OCI-LY7 (cell line): ENCODE results near the gene GIMD1. TPM values are rescaled to one million over a fixed set of nuclear protein-coding genes. Genes with fewer than 3 reads are reported as not detected.
A peak's percentile ranks its signal among the peaks of the same experiment; 100 is the strongest.

Source experiments
- BruUV-seq: library from RNA; stranded (reverse); fragments of 400-500 nt; replicated peaks from 2 replicates; lab custom pipeline; 2021; lab: Mats Ljungman, UMichigan
- CTCF ChIA-PET: fragments of 300-600 bp; sonication (Branson Sonifier 250); formaldehyde crosslinking; loops from one replicate; lab custom pipeline; 2022; ENCODE audit warnings: antibody characterized with exemption; ENCODE audit not compliant: unreplicated experiment; lab: Charles Lee
- POLR2A ChIA-PET: fragments of 300-600 bp; sonication (Branson Sonifier 250); formaldehyde crosslinking; loops from one replicate; lab custom pipeline; 2022; ENCODE audit warnings: antibody characterized with exemption; lab: Charles Lee
- DNase-seq: peaks from one replicate; pipeline ENCODE4 v3.0.0-alpha.2; 2015; ENCODE audit warnings: low spot score
- H2AFZ ChIP-seq: fragments of 200-600 bp; sonication (generic), shearing (Covaris generic); 2 replicates; pipeline ENCODE4 v1.6.1; 2014; ENCODE audit warnings: mild to moderate bottlenecking, antibody characterized with exemption, low read length, moderate library complexity
- H3K27ac ChIP-seq: fragments of 200-600 bp; sonication (generic); 2 replicates; pipeline ENCODE4 v1.5.1; 2014; ENCODE audit warnings: mixed run types, low read depth, mild to moderate bottlenecking, moderate library complexity, low read length, inconsistent platforms; ENCODE audit not compliant: poor library complexity, severe bottlenecking
- H3K36me3 ChIP-seq: fragments of 200-600 bp; sonication (generic); 2 replicates; pipeline ENCODE4 v1.6.1; 2014; ENCODE audit warnings: mild to moderate bottlenecking, antibody characterized with exemption, low read length, moderate library complexity, mixed read lengths; ENCODE audit not compliant: insufficient read depth
- H3K4me1 ChIP-seq: fragments of 200-600 bp; sonication (generic); 2 replicates; pipeline ENCODE4 v1.5.1; 2014; ENCODE audit warnings: mild to moderate bottlenecking, low read length; ENCODE audit not compliant: insufficient read depth, poor library complexity, severe bottlenecking
- H3K4me2 ChIP-seq: fragments of 200-600 bp; sonication (generic); 2 replicates; pipeline ENCODE4 v1.6.1; 2014; ENCODE audit warnings: mild to moderate bottlenecking, low read length
- H3K4me3 ChIP-seq: fragments of 200-600 bp; sonication (generic); 2 replicates; pipeline ENCODE4 v1.5.1; 2014; ENCODE audit warnings: mild to moderate bottlenecking, low read depth, low read length; ENCODE audit not compliant: poor library complexity, severe bottlenecking
- H3K79me2 ChIP-seq: fragments of 200-600 bp; sonication (generic); 2 replicates; pipeline ENCODE4 v1.6.1; 2016; ENCODE audit warnings: low read depth, mild to moderate bottlenecking, low read length, moderate library complexity, mixed read lengths; ENCODE audit not compliant: insufficient read depth
- H3K9me2 ChIP-seq: fragments of 200-600 bp; sonication (generic); 2 replicates; pipeline ENCODE4 v1.6.1; 2016; ENCODE audit warnings: mild to moderate bottlenecking, low read length, mixed read lengths; ENCODE audit not compliant: insufficient read depth
- H3K9me3 ChIP-seq: fragments of 200-600 bp; sonication (generic); 2 replicates; pipeline ENCODE4 v1.6.1; 2014; ENCODE audit warnings: mild to moderate bottlenecking, mixed run types, low read length, mixed read lengths
- H4K20me1 ChIP-seq: fragments of 200-600 bp; sonication (generic); 2 replicates; pipeline ENCODE4 v1.6.1; 2014; ENCODE audit warnings: mild to moderate bottlenecking, antibody characterized with exemption, low read length, moderate library complexity, mixed read lengths; ENCODE audit not compliant: insufficient read depth
- EZH2phosphoT487 ChIP-seq: fragments of 200-600 bp; sonication (generic); IDR thresholded peaks from 2 replicates; pipeline ENCODE4 v1.6.1; 2018; ENCODE audit warnings: low read depth, borderline replicate concordance, mild to moderate bottlenecking, mixed run types, antibody characterized with exemption, low read length, moderate library complexity, mixed read lengths
- intact Hi-C: fragments of 100-400 bp; cut with micrococcal nuclease; formaldehyde crosslinking; loops from one replicate; pipeline ENCODE4 v1.10.0; 2022; ENCODE audit not compliant: unreplicated experiment
- total RNA-seq, 2 experiments: library from RNA; depleted of rRNA in 1 of 2; stranded (reverse); fragments of >200 nt in 1 of 2; shearing (Covaris generic) in 1 of 2; gene quantifications; 2 replicates each; pipeline ENCODE4 v1.2.3, GENCODE V29; 2014 to 2022
- TF ChIP-seq, protein P1 (sequence below): fragments of 200-600 bp; sonication (generic); conservative IDR thresholded peaks from 2 replicates; pipeline ENCODE4 v1.5.1; 2014; ENCODE audit warnings: mild to moderate bottlenecking, antibody characterized with exemption, low read length, moderate library complexity, mixed read lengths

GIMD1 gene
- total RNA-seq, 2 experiments from 2014 or later = not detected

DNA sequence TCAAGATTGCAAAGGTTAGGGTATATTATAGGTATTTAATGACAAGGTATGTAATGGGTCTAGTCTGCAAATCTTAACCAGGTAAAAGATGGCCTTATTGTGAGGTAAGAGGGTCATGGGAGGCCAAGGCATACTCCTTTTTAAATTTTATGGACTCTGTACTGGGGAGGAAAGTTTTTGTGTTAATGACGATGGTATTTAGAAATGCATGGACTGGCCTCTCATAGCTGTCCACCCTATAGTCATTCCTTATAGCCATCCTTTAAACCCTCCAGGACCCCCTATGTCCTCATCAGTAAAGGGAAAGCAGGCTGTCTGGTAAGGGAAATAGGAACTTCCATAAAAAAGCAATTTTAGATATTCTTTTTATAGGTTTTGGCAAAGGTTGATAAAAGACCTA lies 50.8 kb downstream of the GIMD1 start:
- ChIA-PET CTCF (no interaction called here), POLR2A (no interaction called here)
- Histone ChIP-seq H3K36me3 (peaks cover 23% of the 10 kb centered on the region), H4K20me1 (peaks cover 9% of the 10 kb centered on the region; the same call in 1 of the 2 replicates), H2AFZ (no peak overlapping the region), H3K9me2 (no peaks in the 10 kb centered on the region), H3K4me1 (peaks cover 24% of the 10 kb centered on the region), H3K4me2 (peak overlapping the region; percentile 92), H3K9me3 (peaks cover 6% of the 10 kb centered on the region; the same call in 1 of the 2 replicates), H3K4me3 (peak overlapping the region; percentile 92), H3K79me2 (peaks cover 76% of the 10 kb centered on the region), H3K27ac (no peak overlapping the region)
- DNase-seq = no peak
- no TSS peak for BruUV-seq
- intact Hi-C loops = loop anchor here (5.0 to 10.0 kb wide), 4 partner anchors 603 to 1617 kb away; partner anchors contain the start of genes CYP2U1, PAPSS1 and PPA2
- TF ChIP-seq EZH2phosphoT487 = no peak
- TF ChIP-seq, protein P1, sequence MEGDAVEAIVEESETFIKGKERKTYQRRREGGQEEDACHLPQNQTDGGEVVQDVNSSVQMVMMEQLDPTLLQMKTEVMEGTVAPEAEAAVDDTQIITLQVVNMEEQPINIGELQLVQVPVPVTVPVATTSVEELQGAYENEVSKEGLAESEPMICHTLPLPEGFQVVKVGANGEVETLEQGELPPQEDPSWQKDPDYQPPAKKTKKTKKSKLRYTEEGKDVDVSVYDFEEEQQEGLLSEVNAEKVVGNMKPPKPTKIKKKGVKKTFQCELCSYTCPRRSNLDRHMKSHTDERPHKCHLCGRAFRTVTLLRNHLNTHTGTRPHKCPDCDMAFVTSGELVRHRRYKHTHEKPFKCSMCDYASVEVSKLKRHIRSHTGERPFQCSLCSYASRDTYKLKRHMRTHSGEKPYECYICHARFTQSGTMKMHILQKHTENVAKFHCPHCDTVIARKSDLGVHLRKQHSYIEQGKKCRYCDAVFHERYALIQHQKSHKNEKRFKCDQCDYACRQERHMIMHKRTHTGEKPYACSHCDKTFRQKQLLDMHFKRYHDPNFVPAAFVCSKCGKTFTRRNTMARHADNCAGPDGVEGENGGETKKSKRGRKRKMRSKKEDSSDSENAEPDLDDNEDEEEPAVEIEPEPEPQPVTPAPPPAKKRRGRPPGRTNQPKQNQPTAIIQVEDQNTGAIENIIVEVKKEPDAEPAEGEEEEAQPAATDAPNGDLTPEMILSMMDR = no peak

DNA sequence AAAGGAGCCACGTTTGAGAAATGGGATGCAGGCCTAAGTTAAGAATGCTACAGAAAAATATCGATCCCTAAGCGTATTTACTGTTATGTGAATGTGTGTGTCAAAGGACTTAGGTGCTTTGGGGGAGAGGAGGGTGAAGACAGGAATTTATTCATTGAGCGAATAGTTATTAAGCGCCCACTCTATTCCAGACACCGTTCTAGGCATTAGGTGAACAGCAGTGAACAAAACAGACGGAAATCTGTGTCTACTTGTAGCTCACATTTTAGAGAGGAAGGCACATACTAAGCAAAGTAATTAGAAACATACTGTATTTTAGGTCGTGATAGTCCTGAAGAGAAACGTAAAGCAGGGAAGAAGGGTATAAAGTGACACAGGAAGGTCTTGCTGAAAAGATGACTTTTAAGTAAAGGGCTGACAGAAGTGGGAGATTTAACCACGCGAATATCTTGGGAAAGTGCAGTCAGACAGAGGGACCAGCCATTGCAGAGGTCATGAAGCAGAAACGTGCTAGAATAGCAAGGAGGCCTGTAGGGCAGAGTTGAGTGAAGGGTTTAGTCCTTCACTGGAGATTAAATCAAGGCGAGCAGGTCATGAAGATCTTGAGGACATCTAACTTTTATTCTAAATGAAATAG lies 51.7 kb downstream of the GIMD1 start:
- Histone ChIP-seq H3K9me2 (no peaks in the 10 kb centered on the region), H3K27ac (peak overlapping the region; percentile 75), H4K20me1 (peaks cover 12% of the 10 kb centered on the region; the same call in 1 of the 2 replicates), H3K4me3 (peak overlapping the region; percentile 92), H3K36me3 (peaks cover 20% of the 10 kb centered on the region), H3K4me2 (peak overlapping the region; percentile 92), H3K9me3 (peaks cover 6% of the 10 kb centered on the region; the same call in 1 of the 2 replicates), H2AFZ (peak overlapping the region; percentile 91), H3K79me2 (peaks cover 70% of the 10 kb centered on the region), H3K4me1 (peaks cover 24% of the 10 kb centered on the region)
- BruUV-seq = TSS peak; percentile 78
- TF ChIP-seq, protein P1 = no peak
- no peak for TF ChIP-seq EZH2phosphoT487
- ChIA-PET POLR2A (interaction anchor here (0.5 to 1.1 kb wide), 3 partner anchors 11 to 120 kb away, joined by 3 to 5 read pairs (median 3); no protein-coding TSS in a partner anchor), CTCF (interaction anchor here (0.5 kb wide), 1 partner anchor 843 kb away, joined by 3 read pairs; the partner anchor contains the start of gene PPA2)
- peak; percentile 16 for DNase-seq
- intact Hi-C loops = loop anchor here (5.0 to 10.0 kb wide), 4 partner anchors 602 to 1618 kb away; partner anchors contain the start of genes CYP2U1, PAPSS1 and PPA2
